Measurements from ENCODE around the gene PCDHB6.
"Not testable (repeated sequence)": the region's sequence is repeated elsewhere in the genome, so short reads cannot be mapped to it uniquely, and the experiment has no call there.

PCDHB6 gene

DNA sequence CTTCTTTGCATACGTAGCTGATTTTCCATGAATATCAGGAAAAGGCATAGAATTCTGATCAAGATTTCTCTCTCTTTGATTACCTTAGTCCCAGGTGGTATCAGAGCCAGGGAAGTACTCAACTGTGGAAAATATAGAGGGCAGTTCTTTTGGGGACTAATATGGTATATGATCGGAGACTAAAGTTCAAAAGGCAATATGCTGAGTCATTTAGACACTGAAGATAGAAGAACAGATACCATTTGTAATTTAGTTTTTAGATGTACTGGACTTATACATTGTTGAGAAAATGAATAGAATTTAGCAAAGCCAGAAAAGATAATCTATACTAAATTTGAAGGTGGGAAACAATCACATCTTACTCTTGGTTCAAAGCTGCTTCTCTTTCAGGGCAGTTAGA is 44.5 kb upstream of the PCDHB6 start:
- Histone ChIP-seq H3K36me3 (replicated peaks; ENCODE audit: low read depth, low read length) (no peaks in the 10 kb centered on the region), H4K20me1 (ENCODE audit: insufficient read depth, low read length) (no peaks in the 10 kb centered on the region), H3K27ac (ENCODE audit: low read length) (no peak overlapping the region), H3K4me3 (ENCODE audit: low read length) (no peak overlapping the region), H3K4me1 (ENCODE audit: low read length) (no peaks in the 10 kb centered on the region), H3K9me3 (ENCODE audit: insufficient read depth, low read length) (no peaks in the 10 kb centered on the region), H2AFZ (ENCODE audit: low read depth, low read length) (no peak overlapping the region), H3K4me2 (ENCODE audit: low read length) (no peak overlapping the region), H3K79me2 (ENCODE audit: low read length) (no peaks in the 10 kb centered on the region), H3K27me3 (ENCODE audit: low read depth, low read length) (no peaks in the 10 kb centered on the region), H3K9ac (ENCODE audit: low read length) (no peak overlapping the region)
- TF ChIP-seq EZH2phosphoT487 (IDR thresholded peaks at IDR 0.05; ENCODE audit: low read depth) (no peak), CTCF (IDR thresholded peaks at IDR 0.05; ENCODE audit: low read depth, low read length) (no peak)

GRCh38 chr5:141119250-141119649 is 30.6 kb upstream of the PCDHB6 start:
- H3K9ac ChIP-seq (ENCODE audit: low read length), result no peak overlapping the region
- no peak for TF ChIP-seq CTCF (IDR thresholded peaks at IDR 0.05; ENCODE audit: low read depth, low read length)
- no peak for TF ChIP-seq EZH2phosphoT487 (IDR thresholded peaks at IDR 0.05; ENCODE audit: low read depth)
- H3K27ac ChIP-seq (ENCODE audit: low read length), result no peak overlapping the region
- no peak overlapping the region for H3K4me2 ChIP-seq (ENCODE audit: low read length)
- H3K27me3 ChIP-seq (ENCODE audit: low read depth, low read length), result no peaks in the 10 kb centered on the region
- H2AFZ ChIP-seq (ENCODE audit: low read depth, low read length), result no peak overlapping the region
- H4K20me1 ChIP-seq (ENCODE audit: insufficient read depth, low read length), result no peaks in the 10 kb centered on the region
- no peaks in the 10 kb centered on the region for H3K9me3 ChIP-seq (ENCODE audit: insufficient read depth, low read length)
- no peaks in the 10 kb centered on the region for H3K79me2 ChIP-seq (ENCODE audit: low read length)
- no peaks in the 10 kb centered on the region for H3K4me1 ChIP-seq (ENCODE audit: low read length)
- H3K4me3 ChIP-seq (ENCODE audit: low read length), result no peak overlapping the region
- no peaks in the 10 kb centered on the region for H3K36me3 ChIP-seq (replicated peaks; ENCODE audit: low read depth, low read length)

DNA sequence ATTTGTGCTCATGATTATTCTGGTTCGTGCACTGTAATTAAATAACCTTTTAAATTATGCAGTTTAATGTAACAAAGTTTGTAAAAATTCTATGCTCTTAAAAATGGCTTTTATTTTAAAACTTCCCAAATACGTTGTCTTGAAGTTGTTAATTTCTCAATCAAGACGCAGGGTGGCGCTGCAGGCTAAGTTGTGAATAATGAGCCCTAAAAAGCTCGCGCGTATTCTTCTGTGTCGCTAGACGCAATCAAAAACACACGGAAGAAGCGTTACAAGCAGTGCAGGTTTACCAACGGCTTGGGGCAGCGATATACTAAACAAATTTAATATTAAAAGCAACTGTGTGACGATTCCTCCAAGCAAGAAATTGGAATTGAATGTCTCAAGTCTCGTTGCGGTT is 28.3 kb upstream of the PCDHB6 start, which contains the start of gene PCDHB4:
Gene PCDHB4, plus strand, starts transcription at position 256 of the 400 bp plus-strand sequence. CDS start 181 bp downstream, outside the sequence.
- H3K4me3 ChIP-seq (ENCODE audit: low read length), result no peak within 1 kb of the TSS
- H2AFZ ChIP-seq (ENCODE audit: low read depth, low read length), result no peak within 1 kb of the TSS
- H3K9me3 ChIP-seq (ENCODE audit: insufficient read depth, low read length), result no peaks in the 10 kb centered on the region

GRCh38 chr5:141121985-141122384 is 27.9 kb upstream of the PCDHB6 start:
- H3K4me1 ChIP-seq (ENCODE audit: low read length), result no peaks in the 10 kb centered on the region
- no peak overlapping the region for H3K9ac ChIP-seq (ENCODE audit: low read length)
- no peaks in the 10 kb centered on the region for H3K27me3 ChIP-seq (ENCODE audit: low read depth, low read length)
- H3K79me2 ChIP-seq (ENCODE audit: low read length), result no peaks in the 10 kb centered on the region
- H3K4me2 ChIP-seq (ENCODE audit: low read length), result no peak overlapping the region
- H3K36me3 ChIP-seq (replicated peaks; ENCODE audit: low read depth, low read length), result no peaks in the 10 kb centered on the region
- no peaks in the 10 kb centered on the region for H4K20me1 ChIP-seq (ENCODE audit: insufficient read depth, low read length)
- H2AFZ ChIP-seq (ENCODE audit: low read depth, low read length), result no peak overlapping the region
- TF ChIP-seq EZH2phosphoT487 (IDR thresholded peaks at IDR 0.05; ENCODE audit: low read depth) (no peak), CTCF (IDR thresholded peaks at IDR 0.05; ENCODE audit: low read depth, low read length) (no peak)
- no peak overlapping the region for H3K4me3 ChIP-seq (ENCODE audit: low read length)
- H3K27ac ChIP-seq (ENCODE audit: low read length), result no peak overlapping the region
- H3K9me3 ChIP-seq (ENCODE audit: insufficient read depth, low read length), result no peaks in the 10 kb centered on the region

More for the DNA sequence above, 28.3 kb upstream of the PCDHB6 start, which contains the start of gene PCDHB4:
- H4K20me1 ChIP-seq (ENCODE audit: insufficient read depth, low read length), result no peaks in the 10 kb centered on the region
- H3K9ac ChIP-seq (ENCODE audit: low read length), result no peak within 1 kb of the TSS
- no peaks in the 10 kb centered on the region for H3K4me1 ChIP-seq (ENCODE audit: low read length)
- H3K79me2 ChIP-seq (ENCODE audit: low read length), result no peaks in the 10 kb centered on the region
- H3K4me2 ChIP-seq (ENCODE audit: low read length), result no peak within 1 kb of the TSS
- no peak within 1 kb of the TSS for H3K27ac ChIP-seq (ENCODE audit: low read length)
- TF ChIP-seq CTCF (IDR thresholded peaks at IDR 0.05; ENCODE audit: low read depth, low read length) (no peak), EZH2phosphoT487 (IDR thresholded peaks at IDR 0.05; ENCODE audit: low read depth) (no peak)
- no peaks in the 10 kb centered on the region for H3K36me3 ChIP-seq (replicated peaks; ENCODE audit: low read depth, low read length)
- H3K27me3 ChIP-seq (ENCODE audit: low read depth, low read length), result no peaks in the 10 kb centered on the region

DNA sequence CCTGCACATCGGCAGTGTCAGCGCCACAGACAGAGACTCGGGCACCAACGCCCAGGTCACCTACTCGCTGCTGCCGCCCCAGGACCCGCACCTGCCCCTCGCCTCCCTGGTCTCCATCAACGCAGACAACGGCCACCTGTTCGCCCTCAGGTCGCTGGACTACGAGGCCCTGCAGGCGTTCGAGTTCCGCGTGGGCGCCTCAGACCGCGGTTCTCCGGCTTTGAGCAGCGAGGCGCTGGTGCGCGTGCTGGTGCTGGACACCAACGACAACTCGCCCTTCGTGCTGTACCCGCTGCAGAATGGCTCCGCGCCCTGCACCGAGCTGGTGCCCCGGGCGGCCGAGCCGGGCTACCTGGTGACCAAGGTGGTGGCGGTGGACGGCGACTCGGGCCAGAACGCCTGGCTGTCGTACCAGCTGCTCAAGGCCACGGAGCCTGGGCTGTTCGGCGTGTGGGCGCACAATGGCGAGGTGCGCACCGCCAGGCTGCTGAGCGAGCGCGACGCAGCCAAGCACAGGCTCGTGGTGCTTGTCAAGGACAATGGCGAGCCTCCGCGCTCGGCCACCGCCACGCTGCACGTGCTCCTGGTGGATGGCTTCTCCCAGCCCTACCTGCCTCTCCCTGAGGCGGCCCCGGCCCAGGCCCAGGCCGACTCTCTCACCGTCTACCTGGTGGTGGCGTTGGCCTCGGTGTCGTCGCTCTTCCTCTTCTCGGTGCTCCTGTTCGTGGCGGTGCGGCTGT is 26.3 kb upstream of the PCDHB6 start:
- H3K79me2 ChIP-seq (ENCODE audit: low read length); H3K9me3 ChIP-seq (ENCODE audit: insufficient read depth, low read length); H3K9ac ChIP-seq (ENCODE audit: low read length); H3K4me3 ChIP-seq (ENCODE audit: low read length); H3K27ac ChIP-seq (ENCODE audit: low read length); H3K27me3 ChIP-seq (ENCODE audit: low read depth, low read length); H4K20me1 ChIP-seq (ENCODE audit: insufficient read depth, low read length); H3K4me1 ChIP-seq (ENCODE audit: low read length); H3K36me3 ChIP-seq (replicated peaks; ENCODE audit: low read depth, low read length); H3K4me2 ChIP-seq (ENCODE audit: low read length); H2AFZ ChIP-seq (ENCODE audit: low read depth, low read length): not testable (repeated sequence)
